Transverse colon (tissue), 3 donors: ENCODE data around the gene PTBP3.

Experiments
- CTCF ChIP-seq, 5 experiments: fragments of 200-600 bp in 3 of 5; fragments of 450-650 bp in 2 of 5; sonication (generic) in 3 of 5; IDR thresholded peaks; 1 replicate in 2 of 5; 2 replicates in 3 of 5; pipeline ENCODE4 v1.5.1; 2016 to 2017; ENCODE audit warnings: antibody characterized with exemption in 5 of 5, inconsistent platforms in 3 of 5, mild to moderate bottlenecking in 2 of 5, moderate library complexity in 1 of 5
- EP300 ChIP-seq: sonication (generic); formaldehyde crosslinking; IDR thresholded peaks from one replicate; pipeline ENCODE4 v1.6.1; 2017; ENCODE audit warnings: antibody characterized with exemption, low read depth
- POLR2A ChIP-seq: fragments of 450-650 bp; IDR thresholded peaks from one replicate; pipeline ENCODE4 v1.6.1; 2016; ENCODE audit warnings: antibody characterized with exemption, mild to moderate bottlenecking, moderate library complexity

GRCh38 chr9:112361601-112362000 is 28.2 kb upstream of the PTBP3 start:
- TF ChIP-seq CTCF (IDR thresholded peaks at IDR 0.05), result peak; percentile 65 to 72 (median 68)
- no peak for TF ChIP-seq POLR2A
- TF ChIP-seq EP300, result no peak
